RPMI8226 (cell line): Measurements from ENCODE around the gene LECT2.

Source experiments
- DNase-seq: peaks from one replicate; pipeline ENCODE4 v3.0.0-alpha.2; 2015

The LECT2 gene

GRCh38 chr5:135930949-135931295 is 23.9 kb downstream of the LECT2 start:
- no peak for DNase-seq

GRCh38 chr5:135930029-135930948 is 24.5 kb downstream of the LECT2 start:
- no peak for DNase-seq

- no peak for DNase-seq
These were observed 33.4 kb downstream of the LECT2 start for GRCh38 chr5:135921388-135921787.

- DNase-seq = no peak
These were observed 34.6 kb downstream of the LECT2 start for GRCh38 chr5:135920199-135920598.

- DNase-seq = peak; percentile 15
These were observed 38.0 kb downstream of the LECT2 start for GRCh38 chr5:135916638-135917263.

- no peak for DNase-seq
These were observed 39.2 kb downstream of the LECT2 start for GRCh38 chr5:135915466-135916001.

GRCh38 chr5:135913713-135914626 is 40.8 kb downstream of the LECT2 start:
- no peak for DNase-seq

- no peak for DNase-seq
These were observed 49.6 kb downstream of the LECT2 start for GRCh38 chr5:135905144-135905543.

GRCh38 chr5:135901633-135902032 is 53.1 kb downstream of the LECT2 start:
- DNase-seq = no peak

- no peak for DNase-seq
These were observed 54.5 kb downstream of the LECT2 start for GRCh38 chr5:135900276-135900675.

- no peak for DNase-seq
These were observed 56.1 kb downstream of the LECT2 start for GRCh38 chr5:135898651-135899050.
